AG04450 (cell line): ENCODE measurements around the gene MAML1. TPM values are rescaled to one million over a fixed set of nuclear protein-coding genes. Genes with fewer than 3 reads are reported as not detected.

Experiments
- CTCF ChIA-PET: fragments of 300-600, 350-600 bp; formaldehyde crosslinking; extraction: SDS; loops from one replicate; lab custom pipeline; 2022; ENCODE audit warnings: antibody characterized with exemption, inconsistent platforms; lab: Charles Lee
- POLR2A ChIA-PET: fragments of 350-600 bp; formaldehyde crosslinking; extraction: SDS; loops from one replicate; lab custom pipeline; 2021; ENCODE audit warnings: antibody characterized with exemption, inconsistent platforms; lab: Yijun Ruan, JAX
- DNase-seq: peaks from one replicate; pipeline ENCODE4 v3.0.0-alpha.2; 2011; ENCODE audit warnings: low read depth, low spot score
- H3K27ac ChIP-seq: one replicate; pipeline ENCODE4 v1.5.1; 2012; ENCODE audit warnings: low read depth, low read length, control low read depth
- H3K27me3 ChIP-seq: one replicate; pipeline ENCODE4 v1.6.0; 2012; ENCODE audit warnings: low read length; ENCODE audit not compliant: control insufficient read depth, insufficient read depth
- H3K4me3 ChIP-seq: 2 replicates; pipeline ENCODE4 v1.5.1; 2011; ENCODE audit warnings: mild to moderate bottlenecking, low read depth, low read length, control low read depth
- H3K9me3 ChIP-seq: 2 replicates; pipeline ENCODE4 v1.5.1; 2012; ENCODE audit warnings: low read length; ENCODE audit not compliant: control insufficient read depth, insufficient read depth
- polyA plus RNA-seq: library from polyadenylated mRNA; depleted of rRNA; stranded (reverse); fragments of >200 nt; gene quantifications from 2 replicates; pipeline ENCODE4 v1.2.3, GENCODE V29; 2011
- TF ChIP-seq, protein P1 (sequence below): IDR thresholded peaks from 2 replicates; pipeline ENCODE4 v1.5.1; 2011; ENCODE audit warnings: low read depth, low read length, control low read depth, inconsistent platforms

MAML1 gene
- polyA plus RNA-seq, 1 experiment, result 4.9 TPM

DNA sequence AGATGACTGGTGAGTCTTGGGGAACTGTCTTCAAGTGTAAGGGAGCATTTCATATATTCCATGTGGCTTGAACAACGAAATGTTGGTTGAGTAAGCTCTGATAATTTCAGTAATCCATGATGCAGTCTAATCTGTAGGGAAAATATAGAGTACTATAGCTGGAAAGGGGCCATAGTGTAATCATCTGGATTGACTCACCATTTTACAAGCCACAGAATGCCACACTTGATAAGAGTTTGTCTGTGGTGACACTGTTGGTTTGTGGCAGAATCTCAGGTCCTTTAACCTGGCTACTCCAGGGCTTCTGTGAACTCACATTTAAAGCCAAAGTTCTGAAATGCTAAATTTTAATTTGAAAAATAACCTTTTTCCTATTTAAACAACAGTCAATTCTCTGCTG, 16.3 kb upstream of the MAML1 start:
- POLR2A ChIA-PET, result interaction anchor here (1.1 kb wide), 1 partner anchor 16 kb away, joined by 3 read pairs; the partner anchor contains the start of gene MAML1

DNA sequence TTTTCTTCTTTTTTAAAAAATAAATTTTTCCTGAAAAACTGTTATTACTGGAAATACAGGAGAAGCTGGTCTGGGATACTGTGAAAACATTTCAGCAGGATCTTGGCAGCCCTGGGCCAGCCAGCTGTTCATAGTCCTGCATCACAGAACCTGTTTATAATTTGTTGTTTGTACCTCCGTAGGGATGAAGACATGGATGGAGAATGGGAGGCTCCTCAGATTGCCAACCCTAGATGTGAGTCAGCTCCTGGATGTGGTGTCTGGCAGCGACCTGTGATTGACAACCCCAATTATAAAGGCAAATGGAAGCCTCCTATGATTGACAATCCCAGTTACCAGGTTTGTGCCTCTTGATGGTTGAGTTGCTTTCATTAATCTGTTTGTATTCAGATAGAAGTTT, 12.4 kb upstream of the MAML1 start:
- Histone ChIP-seq H3K9me3 (no peaks in the 10 kb centered on the region), H3K27me3 (no peaks in the 10 kb centered on the region), H3K27ac (no peak overlapping the region), H3K4me3 (no peak overlapping the region)
- ChIA-PET CTCF (interaction anchor here (0.5 to 0.7 kb wide), 2 partner anchors 35 to 43 kb away, joined by 3 read pairs; no protein-coding TSS in a partner anchor), POLR2A (no interaction called here)
- DNase-seq, result no peak
- TF ChIP-seq, protein P1, sequence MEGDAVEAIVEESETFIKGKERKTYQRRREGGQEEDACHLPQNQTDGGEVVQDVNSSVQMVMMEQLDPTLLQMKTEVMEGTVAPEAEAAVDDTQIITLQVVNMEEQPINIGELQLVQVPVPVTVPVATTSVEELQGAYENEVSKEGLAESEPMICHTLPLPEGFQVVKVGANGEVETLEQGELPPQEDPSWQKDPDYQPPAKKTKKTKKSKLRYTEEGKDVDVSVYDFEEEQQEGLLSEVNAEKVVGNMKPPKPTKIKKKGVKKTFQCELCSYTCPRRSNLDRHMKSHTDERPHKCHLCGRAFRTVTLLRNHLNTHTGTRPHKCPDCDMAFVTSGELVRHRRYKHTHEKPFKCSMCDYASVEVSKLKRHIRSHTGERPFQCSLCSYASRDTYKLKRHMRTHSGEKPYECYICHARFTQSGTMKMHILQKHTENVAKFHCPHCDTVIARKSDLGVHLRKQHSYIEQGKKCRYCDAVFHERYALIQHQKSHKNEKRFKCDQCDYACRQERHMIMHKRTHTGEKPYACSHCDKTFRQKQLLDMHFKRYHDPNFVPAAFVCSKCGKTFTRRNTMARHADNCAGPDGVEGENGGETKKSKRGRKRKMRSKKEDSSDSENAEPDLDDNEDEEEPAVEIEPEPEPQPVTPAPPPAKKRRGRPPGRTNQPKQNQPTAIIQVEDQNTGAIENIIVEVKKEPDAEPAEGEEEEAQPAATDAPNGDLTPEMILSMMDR, result no peak

More for the DNA sequence above, 16.3 kb upstream of the MAML1 start:
- no peaks in the 10 kb centered on the region for H3K27me3 ChIP-seq
- H3K27ac ChIP-seq, result no peak overlapping the region
- H3K9me3 ChIP-seq, result no peaks in the 10 kb centered on the region
- TF ChIP-seq, protein P1, result no peak
- no peak overlapping the region for H3K4me3 ChIP-seq
- DNase-seq, result no peak
- CTCF ChIA-PET, result interaction anchor here (0.7 to 1.1 kb wide), 2 partner anchors 47 to 86 kb away, joined by 3 read pairs; no protein-coding TSS in a partner anchor

DNA sequence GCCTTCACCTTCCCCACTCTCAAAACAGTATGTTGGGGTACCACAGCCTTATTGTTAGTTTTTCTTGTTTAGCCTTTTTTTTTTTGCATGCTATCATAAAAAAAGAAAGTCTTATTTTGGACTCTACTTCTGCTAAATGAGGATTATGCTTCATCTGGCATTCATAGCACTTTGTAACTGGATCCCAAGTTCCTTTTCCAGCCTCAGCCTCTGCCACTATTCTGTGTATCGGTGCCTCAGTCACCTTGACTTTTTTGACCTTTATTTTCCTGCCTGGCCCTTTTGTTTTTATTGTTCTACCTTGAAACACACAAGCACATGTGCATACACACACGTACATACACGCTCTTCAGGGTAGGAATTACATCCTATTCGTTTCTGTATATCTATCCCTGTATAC, 8.5 kb upstream of the MAML1 start:
- Histone ChIP-seq H3K9me3 (no peaks in the 10 kb centered on the region), H3K4me3 (no peak overlapping the region), H3K27ac (no peak overlapping the region), H3K27me3 (no peaks in the 10 kb centered on the region)
- DNase-seq, result no peak
- ChIA-PET POLR2A (no interaction called here), CTCF (no interaction called here)
- TF ChIP-seq, protein P1, result no peak

DNA sequence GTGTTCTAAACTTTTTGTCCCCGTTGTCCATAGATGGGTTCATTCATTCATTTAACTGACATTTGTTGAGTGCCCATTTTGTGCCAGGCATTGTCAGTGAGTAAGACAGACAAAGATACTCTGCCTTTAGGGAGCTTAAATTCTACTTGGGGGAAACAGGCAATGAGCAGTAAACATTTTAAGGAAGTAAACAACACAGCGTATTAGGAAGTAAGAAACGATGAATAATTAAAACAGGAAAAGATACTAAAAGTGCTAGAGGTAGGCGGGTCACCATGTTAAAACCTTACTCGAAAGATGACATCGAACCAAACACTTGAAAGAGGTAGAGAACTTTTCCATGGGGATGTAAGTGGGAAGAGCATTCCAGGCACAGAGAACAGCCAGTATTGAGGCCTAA, 5.5 kb upstream of the MAML1 start:
- POLR2A ChIA-PET, result interaction anchor here (0.6 kb wide), 1 partner anchor 115 kb away, joined by 6 read pairs; no protein-coding TSS in a partner anchor
- CTCF ChIA-PET, result interaction anchor here (0.5 to 1.3 kb wide), 2 partner anchors 17 to 36 kb away, joined by 4 read pairs; no protein-coding TSS in a partner anchor
- H3K27ac ChIP-seq, result no peak overlapping the region
- no peaks in the 10 kb centered on the region for H3K27me3 ChIP-seq
- H3K4me3 ChIP-seq, result no peak overlapping the region
- DNase-seq, result no peak
- H3K9me3 ChIP-seq, result no peaks in the 10 kb centered on the region
- TF ChIP-seq, protein P1, result no peak

DNA sequence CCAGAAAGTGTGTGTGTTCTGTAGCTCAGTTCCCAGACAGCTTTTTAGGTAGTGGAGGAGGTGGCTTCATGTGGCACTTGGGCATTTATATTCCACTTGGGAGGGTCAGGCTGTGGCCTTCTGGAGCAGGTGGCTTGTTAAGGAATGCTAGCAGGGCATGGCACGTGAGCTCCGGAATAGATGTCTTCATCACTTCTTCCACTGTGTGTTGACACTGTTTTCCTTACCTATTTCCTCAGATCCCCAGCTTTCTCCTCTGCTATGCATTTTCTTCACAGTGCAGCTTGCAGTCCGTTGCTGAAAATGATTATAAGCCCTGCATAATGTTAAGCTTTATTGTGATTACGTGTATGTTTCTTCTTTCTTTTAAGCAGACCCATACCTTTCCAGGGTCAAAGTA, 3.3 kb upstream of the MAML1 start:
- no peak overlapping the region for H3K27ac ChIP-seq
- TF ChIP-seq, protein P1, result no peak
- H3K4me3 ChIP-seq, result no peak overlapping the region
- no peaks in the 10 kb centered on the region; the same call in 1 of the 2 replicates for H3K9me3 ChIP-seq
- H3K27me3 ChIP-seq, result no peaks in the 10 kb centered on the region
- ChIA-PET CTCF (interaction anchor here (0.6 to 3.3 kb wide), 2 partner anchors 33 to 34 kb away, joined by 3 to 11 read pairs; no protein-coding TSS in a partner anchor), POLR2A (interaction anchor here (0.6 kb wide), 1 partner anchor 17 kb away, joined by 8 read pairs; no protein-coding TSS in a partner anchor)
- no peak for DNase-seq
